Measurements from ENCODE around the gene NTN1. TPM values are rescaled to one million over a fixed set of nuclear protein-coding genes. Genes with fewer than 3 reads are reported as not detected.

The NTN1 gene
- total RNA-seq, 4 donors from 2014 or later = 3.3 to 19.2 (median 10.4) TPM

DNA sequence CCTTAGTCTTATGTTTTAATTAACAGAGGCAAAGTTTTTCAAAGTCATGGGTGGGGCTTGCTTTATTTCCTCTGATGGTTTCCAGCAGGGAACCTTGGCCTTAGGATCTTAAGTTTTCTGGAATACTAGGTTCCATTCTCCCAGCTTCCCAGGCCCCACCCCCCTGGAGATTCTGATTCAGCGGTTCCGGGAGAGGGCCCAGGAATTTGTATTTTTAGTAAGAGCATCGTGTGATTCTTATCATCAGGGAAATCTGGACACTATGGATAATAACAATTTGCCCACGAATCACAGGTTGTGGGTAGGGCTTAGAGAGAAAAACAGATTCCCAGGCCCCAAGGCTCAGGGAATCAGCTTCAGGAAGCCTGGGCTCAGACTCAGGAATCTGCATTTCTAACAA is 263.6 kb downstream of the NTN1 start:
- no peak overlapping the region for H3K4me3 ChIP-seq
- TF ChIP-seq POLR2A (IDR thresholded peaks at IDR 0.05) = no peak
- TF ChIP-seq, protein P1, sequence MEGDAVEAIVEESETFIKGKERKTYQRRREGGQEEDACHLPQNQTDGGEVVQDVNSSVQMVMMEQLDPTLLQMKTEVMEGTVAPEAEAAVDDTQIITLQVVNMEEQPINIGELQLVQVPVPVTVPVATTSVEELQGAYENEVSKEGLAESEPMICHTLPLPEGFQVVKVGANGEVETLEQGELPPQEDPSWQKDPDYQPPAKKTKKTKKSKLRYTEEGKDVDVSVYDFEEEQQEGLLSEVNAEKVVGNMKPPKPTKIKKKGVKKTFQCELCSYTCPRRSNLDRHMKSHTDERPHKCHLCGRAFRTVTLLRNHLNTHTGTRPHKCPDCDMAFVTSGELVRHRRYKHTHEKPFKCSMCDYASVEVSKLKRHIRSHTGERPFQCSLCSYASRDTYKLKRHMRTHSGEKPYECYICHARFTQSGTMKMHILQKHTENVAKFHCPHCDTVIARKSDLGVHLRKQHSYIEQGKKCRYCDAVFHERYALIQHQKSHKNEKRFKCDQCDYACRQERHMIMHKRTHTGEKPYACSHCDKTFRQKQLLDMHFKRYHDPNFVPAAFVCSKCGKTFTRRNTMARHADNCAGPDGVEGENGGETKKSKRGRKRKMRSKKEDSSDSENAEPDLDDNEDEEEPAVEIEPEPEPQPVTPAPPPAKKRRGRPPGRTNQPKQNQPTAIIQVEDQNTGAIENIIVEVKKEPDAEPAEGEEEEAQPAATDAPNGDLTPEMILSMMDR (IDR thresholded peaks at IDR 0.05) = no peak
- peak overlapping the region; percentile 81 to 84 for H3K27ac ChIP-seq
- no peaks in the 10 kb centered on the region for H3K9me3 ChIP-seq
- no peaks in the 10 kb centered on the region for H3K36me3 ChIP-seq
- no peaks in the 10 kb centered on the region for H3K27me3 ChIP-seq
- intact Hi-C loops (cut with DNase I; ENCODE audit: low total_unique reads) = no loop called here
- DNase-seq = peak; percentile 52 to 70
- H3K4me1 ChIP-seq = no peaks in the 10 kb centered on the region

DNA sequence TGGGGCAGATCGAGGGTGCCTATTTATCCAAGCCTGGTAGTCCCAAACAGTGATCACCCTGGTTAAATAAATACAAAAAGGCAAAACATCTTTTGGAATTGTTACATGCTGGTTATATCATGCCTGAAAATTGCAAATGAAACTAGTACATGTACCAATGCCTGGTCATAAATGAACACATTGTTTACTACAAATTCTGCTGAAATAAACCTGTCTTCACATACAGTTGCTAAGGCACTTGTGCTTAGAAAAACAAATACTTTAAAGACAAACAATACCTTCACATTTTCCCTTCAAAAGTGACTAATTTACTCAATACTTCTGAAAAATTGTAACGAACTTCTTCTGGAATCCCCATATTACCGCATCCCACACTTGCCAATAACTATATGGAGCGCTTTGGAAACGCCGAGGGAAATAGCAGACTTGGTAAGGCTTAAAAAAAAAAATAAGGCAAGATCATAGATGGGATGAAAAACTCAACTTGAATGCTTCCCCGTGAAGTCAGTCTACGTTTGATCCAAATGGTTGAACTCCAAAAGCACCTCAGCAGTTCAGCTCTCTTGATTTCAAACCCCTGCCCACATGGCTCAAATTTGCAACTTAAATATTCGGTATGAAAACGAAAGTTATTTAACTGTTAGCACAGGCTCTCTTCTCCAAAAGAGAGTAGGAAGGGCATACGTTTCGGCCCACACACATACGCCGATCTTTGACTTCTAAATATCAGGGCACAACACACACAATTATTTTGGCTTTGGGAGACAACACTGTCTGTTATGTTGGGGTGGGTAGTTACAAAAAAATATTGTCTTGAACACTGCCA is 264.5 kb downstream of the NTN1 start:
- Histone ChIP-seq H3K4me1 (no peaks in the 10 kb centered on the region), H3K27me3 (no peaks in the 10 kb centered on the region), H3K36me3 (no peaks in the 10 kb centered on the region), H3K9me3 (no peaks in the 10 kb centered on the region), H3K27ac (peak overlapping the region; percentile 81 to 84), H3K4me3 (peak overlapping the region in 1 of 2 donors; percentile 15)
- no peak for DNase-seq
- intact Hi-C loops (cut with DNase I; ENCODE audit: low total_unique reads) = no loop called here
- TF ChIP-seq, protein P1 (IDR thresholded peaks at IDR 0.05) = no peak
- no peak for TF ChIP-seq POLR2A (IDR thresholded peaks at IDR 0.05)

DNA sequence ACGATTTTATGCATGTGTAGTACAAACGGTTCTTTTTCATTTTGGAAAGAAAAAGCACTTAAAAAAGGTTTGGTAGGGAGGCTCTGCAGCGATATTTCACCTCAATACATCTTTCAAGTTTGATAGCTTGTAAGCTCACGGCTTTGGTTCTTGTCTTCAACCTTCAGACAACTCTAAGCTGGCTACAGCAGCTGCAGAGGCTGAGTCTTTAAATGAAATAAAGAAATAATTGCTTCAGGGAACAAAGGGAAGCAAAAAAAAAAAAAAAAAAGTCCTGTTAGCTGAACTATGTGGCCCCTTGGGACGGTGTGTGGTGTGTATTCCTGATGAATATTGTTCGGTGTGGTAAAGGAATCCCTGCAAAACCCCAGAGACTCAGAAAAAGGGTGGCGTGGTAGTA is 265.1 kb downstream of the NTN1 start:
- peak overlapping the region in 1 of 2 donors; percentile 15 for H3K4me3 ChIP-seq

DNA sequence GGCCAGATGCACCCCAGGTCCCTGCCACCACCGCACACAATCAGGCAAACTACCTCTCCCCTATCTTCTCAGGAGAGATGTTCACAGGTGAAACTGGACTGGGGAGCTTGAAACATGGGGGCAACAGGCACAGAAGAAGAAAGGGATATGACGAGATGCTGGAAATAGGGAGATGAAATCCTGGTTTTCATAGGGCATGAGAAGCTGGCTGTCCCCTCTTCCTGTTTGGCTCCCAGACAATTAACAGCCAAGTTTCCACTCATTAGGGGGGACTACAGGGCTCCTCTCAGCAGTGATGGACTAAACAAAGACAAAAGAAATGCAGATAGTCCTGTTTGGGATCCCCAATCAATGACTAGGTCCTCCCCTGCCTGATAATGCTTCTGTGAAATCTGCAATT is 266.0 kb downstream of the NTN1 start:
- intact Hi-C loops (cut with DNase I; ENCODE audit: low total_unique reads) = no loop called here
- no peak for DNase-seq
- Histone ChIP-seq H3K4me1 (no peaks in the 10 kb centered on the region), H3K27me3 (no peaks in the 10 kb centered on the region), H3K36me3 (no peaks in the 10 kb centered on the region), H3K4me3 (no peak overlapping the region), H3K27ac (peak overlapping the region in 1 of 2 donors; percentile 81), H3K9me3 (no peaks in the 10 kb centered on the region)
- TF ChIP-seq, protein P1 (IDR thresholded peaks at IDR 0.05) = no peak
- TF ChIP-seq POLR2A (IDR thresholded peaks at IDR 0.05) = no peak

More for the DNA sequence above, 265.1 kb downstream of the NTN1 start:
- H3K27ac ChIP-seq = peak overlapping the region; percentile 81 to 84
- intact Hi-C loops (cut with DNase I; ENCODE audit: low total_unique reads) = no loop called here
- peak in 1 of 2 donors; percentile 39 for DNase-seq
- no peaks in the 10 kb centered on the region for H3K36me3 ChIP-seq
- H3K4me1 ChIP-seq = no peaks in the 10 kb centered on the region
- H3K27me3 ChIP-seq = no peaks in the 10 kb centered on the region
- TF ChIP-seq, protein P1 (IDR thresholded peaks at IDR 0.05) = no peak
- H3K9me3 ChIP-seq = no peaks in the 10 kb centered on the region

DNA sequence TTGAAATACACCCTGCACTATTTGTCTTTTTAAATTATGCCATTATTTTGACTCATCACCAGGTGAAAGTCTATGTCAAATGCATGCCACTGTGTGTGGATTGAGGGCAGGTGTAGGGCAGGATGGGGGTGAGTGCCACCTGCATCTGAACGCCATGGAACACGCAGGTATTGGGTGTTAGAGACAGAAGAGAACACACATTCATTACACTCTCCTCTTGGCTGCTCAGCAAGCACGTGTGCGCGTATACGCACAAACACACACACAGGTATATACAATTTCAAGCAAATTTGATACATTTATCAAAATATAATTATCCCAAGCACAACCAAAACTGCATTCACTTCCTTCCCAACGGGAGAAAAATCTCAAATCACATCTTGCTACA is 268.9 kb downstream of the NTN1 start:
- Histone ChIP-seq H3K4me1 (peaks cover 0 to 7% of the 10 kb centered on the region in 2 donors), H3K36me3 (no peaks in the 10 kb centered on the region), H3K4me3 (no peak overlapping the region), H3K27ac (no peak overlapping the region), H3K27me3 (no peaks in the 10 kb centered on the region), H3K9me3 (no peaks in the 10 kb centered on the region)
- DNase-seq = no peak
- intact Hi-C loops (cut with DNase I; ENCODE audit: low total_unique reads) = no loop called here
- TF ChIP-seq, protein P1 (IDR thresholded peaks at IDR 0.05) = no peak
- no peak for TF ChIP-seq POLR2A (IDR thresholded peaks at IDR 0.05)

Data from uterus (tissue), 4 donors.